Left colon (tissue), 2 donors: Measurements from ENCODE around the gene CYP19A1. TPM values are rescaled to one million over a fixed set of nuclear protein-coding genes. Genes with fewer than 3 reads are reported as not detected.
A peak's percentile ranks its signal among the peaks of the same experiment; 100 is the strongest.
"Not testable (repeated sequence)": the region's sequence is repeated elsewhere in the genome, so short reads cannot be mapped to it uniquely, and the experiment has no call there.

Experiments used
- ATAC-seq: fragments of 200-7000 bp; cut with Tn5 transposase; one replicate; pipeline ENCODE4 v1.9.1; 2020; ENCODE audit warnings: mild to moderate bottlenecking, moderate library complexity
- DNase-seq, 2 donors: peaks; one replicate each; pipeline ENCODE4 v3.0.0-alpha.2; 2020
- intact Hi-C, 2 donors: fragments of 100-400 bp; cut with DNase I in 1 of 2; cut with micrococcal nuclease in 1 of 2; formaldehyde crosslinking; loops; one replicate each; pipeline versions ENCODE4 v1.11.2 to v1.14.0; 2022; cut with DNase I, micrococcal nuclease
- total RNA-seq, 2 donors: library from RNA; stranded (reverse); fragmentation: NEBNext Ultra II Directional; extraction: Animal tissue kit (Norgen Biotek cat#: 25700); gene quantifications; one replicate each; pipeline ENCODE4 v1.2.1, GENCODE V29; 2021
- donor health status: DM: no; HTN: no; CAD: no.
- donor health status: DM: yes; HTN: yes; CAD: no.

The CYP19A1 gene
- total RNA-seq, 2 donors from 2014 or later: 0.22 TPM; not detected in 1

- intact Hi-C loops: no loop called here
- peak; percentile 41 to 76 for DNase-seq
- ATAC-seq: peak; percentile 93
Observed at GRCh38 chr15:51281368-51281967, 56.9 kb downstream of the CYP19A1 start.

GRCh38 chr15:51280838-51281237 lies 57.6 kb downstream of the CYP19A1 start:
- DNase-seq: no peak
- intact Hi-C loops: no loop called here
- ATAC-seq: no peak

DNA sequence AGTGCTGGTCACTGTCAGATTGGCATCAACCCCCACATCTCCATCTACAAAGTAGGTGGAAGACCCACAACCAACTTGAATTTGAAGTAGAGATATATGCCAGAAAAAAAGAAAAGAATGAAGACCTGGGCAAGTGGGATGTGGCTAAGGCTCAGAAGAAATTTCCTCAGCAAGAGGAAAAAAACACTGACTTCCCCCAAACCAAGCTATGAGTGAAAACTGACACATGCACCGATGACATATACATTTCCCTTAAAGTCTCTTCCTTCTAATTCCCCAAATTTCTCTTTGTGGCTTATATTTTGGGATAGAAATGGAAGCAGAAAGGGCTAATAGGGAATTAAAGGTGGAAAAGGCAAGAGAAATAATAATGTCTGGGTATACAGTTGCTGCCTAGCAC lies 59.0 kb downstream of the CYP19A1 start:
- intact Hi-C loops: no loop called here
- no peak for DNase-seq
- ATAC-seq: no peak

DNA sequence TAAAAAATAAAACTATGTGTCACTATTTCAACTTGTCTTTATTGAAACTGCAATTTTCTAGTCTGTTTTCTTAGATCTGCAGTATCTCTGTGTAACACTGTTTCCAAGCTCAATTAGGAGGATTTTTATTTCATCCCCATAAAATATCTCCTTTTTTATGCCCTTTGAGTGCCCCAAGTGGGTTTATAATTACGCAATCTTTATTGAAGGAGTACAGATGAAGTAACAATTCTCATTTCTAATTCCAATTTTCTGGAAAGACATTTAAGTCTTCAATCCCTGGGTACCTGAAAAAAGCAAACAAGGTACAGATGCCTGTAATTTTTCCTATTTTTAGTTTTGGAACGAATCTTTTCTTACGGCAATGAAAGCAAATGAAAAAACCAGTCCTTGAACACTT lies 61.3 kb downstream of the CYP19A1 start:
- intact Hi-C loops: no loop called here
- no peak for DNase-seq
- ATAC-seq: no peak

- ATAC-seq (no peak), DNase-seq (no peak)
- intact Hi-C loops: no loop called here
Observed at GRCh38 chr15:51274956-51275355, 63.4 kb downstream of the CYP19A1 start.

DNA sequence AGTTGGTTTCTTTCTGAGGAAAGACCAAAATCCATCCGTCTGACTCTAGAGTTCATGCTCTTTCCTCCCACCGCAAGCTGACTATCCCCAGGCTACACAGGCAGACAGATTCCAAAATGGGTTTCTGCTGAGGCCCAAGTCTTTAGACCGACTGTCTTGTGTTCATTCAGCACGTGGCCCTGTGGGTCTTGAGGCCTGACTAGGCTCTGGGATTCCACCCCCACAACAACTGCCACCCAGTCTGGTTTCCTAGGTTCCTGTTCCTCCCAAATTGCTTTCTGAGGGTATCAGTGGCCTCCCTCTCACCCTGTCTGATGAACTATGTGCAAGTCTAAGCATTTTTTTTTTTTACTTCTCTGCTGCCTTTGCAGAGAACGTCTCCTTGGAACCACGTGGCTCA lies 67.7 kb downstream of the CYP19A1 start:
- no peak for ATAC-seq

GRCh38 chr15:51269496-51269895 lies 68.9 kb downstream of the CYP19A1 start:
- ATAC-seq (no peak), DNase-seq (no peak)
- intact Hi-C loops: no loop called here

More for the DNA sequence above, 67.7 kb downstream of the CYP19A1 start:
- intact Hi-C loops: no loop called here
- DNase-seq: no peak

DNA sequence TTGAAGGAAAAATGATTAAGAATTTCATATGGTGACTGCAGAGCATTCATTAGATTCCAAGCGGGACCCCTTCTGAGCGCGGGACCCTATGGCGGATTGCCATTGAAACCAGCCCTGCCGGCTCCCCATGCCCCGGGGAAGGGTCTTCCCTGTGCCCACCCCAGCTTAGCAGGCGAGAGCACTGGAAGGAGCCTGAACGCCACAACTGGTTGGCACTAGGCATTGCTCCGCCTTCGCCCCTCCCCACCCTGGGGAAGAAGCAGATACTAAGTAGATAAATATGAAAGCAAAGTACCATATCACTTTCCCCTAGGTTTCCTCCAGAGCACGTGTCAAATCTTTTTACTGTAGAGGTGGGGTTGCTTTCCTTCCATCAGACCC lies 70.7 kb downstream of the CYP19A1 start:
- DNase-seq (peak in 1 of 2 donors; percentile 23), ATAC-seq (peak; percentile 59)
- intact Hi-C loops: no loop called here

DNA sequence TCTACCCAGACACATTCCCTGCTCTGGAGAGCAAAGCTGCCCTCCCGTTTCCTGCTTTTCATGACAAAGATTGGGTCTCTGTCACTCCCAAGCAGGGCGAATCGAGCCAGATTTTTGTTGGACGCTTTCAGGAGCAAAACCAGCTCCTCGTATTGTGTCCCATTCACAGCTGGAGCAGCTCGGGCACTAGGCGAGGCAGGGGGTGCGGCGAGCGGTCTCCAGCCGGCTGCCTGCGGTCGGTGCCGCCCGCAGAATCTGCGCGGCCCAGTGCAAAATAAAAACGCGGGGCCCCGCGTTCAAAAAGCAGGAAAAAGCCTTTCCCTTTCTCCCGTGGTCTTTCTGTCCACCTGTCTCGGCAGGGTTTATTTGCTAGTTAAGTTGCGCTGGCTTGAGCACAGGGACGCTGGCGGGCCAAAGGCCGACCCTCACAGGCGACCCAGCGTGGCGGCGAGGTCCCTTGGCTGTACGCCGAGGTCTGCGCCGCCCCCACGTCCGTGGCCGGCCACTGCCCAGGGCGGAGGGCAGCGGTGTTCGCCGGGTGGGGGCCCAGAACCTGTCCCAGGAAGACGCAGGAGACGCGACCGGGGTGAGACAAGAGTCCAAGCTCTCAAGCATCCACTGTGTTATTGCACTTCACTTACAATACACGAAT lies 71.2 kb downstream of the CYP19A1 start:
- DNase-seq (no peak), ATAC-seq (peak; percentile 50)
- intact Hi-C loops: no loop called here

- ATAC-seq (no peak), DNase-seq (no peak)
- intact Hi-C loops: no loop called here
Observed at GRCh38 chr15:51266656-51267050, 71.7 kb downstream of the CYP19A1 start.

- DNase-seq (no peak), ATAC-seq (no peak)
- intact Hi-C loops: no loop called here
Observed at GRCh38 chr15:51265037-51265555, 73.3 kb downstream of the CYP19A1 start.

GRCh38 chr15:51263726-51264125 lies 74.7 kb downstream of the CYP19A1 start:
- intact Hi-C loops: no loop called here
- DNase-seq: no peak
- no peak for ATAC-seq

DNA sequence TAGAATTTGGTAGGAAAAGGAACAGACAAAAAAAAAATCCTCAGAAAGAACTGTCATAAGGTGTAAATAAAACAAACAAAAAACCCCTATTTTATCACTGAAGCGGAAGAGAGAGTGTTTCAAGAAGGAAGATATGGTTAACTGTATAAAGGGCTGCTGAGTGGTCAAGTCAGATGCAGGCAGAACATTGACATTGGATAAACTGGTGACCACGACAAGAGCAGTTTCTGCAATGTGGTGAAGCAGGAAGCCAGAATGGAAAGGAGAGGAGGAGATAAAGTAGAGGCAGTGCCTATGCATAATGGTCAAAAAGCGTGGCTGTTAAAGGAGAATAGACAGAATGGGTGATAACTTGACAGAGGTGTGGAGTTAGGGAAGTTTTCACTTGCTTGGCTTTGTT lies 75.3 kb downstream of the CYP19A1 start:
- intact Hi-C loops: no loop called here
- ATAC-seq (no peak), DNase-seq (no peak)

DNA sequence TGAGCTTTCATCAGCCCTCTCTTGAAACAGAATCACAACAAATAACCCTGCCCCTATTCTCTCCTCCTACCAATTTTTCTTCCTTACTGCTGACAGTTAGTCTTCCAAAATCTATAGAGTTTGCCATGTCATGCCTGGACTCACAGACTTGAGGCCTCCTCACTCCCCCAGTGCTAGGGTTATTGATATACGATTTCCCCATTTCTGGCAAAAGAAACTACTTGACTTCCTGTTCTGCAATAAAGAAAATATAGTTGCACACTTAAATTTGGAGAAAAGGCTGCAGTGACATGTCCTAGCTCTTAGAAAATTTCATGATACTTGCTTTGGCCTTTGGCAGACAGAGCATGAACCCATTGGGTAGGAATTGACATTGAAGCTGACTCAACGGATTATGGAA lies 75.9 kb downstream of the CYP19A1 start:
- ATAC-seq: no peak
- intact Hi-C loops: no loop called here

GRCh38 chr15:51261113-51261512 lies 77.3 kb downstream of the CYP19A1 start:
- DNase-seq, intact Hi-C loops, ATAC-seq: not testable (repeated sequence)

More for the DNA sequence above, 75.9 kb downstream of the CYP19A1 start:
- DNase-seq: no peak

GRCh38 chr15:51260202-51260601 lies 78.2 kb downstream of the CYP19A1 start:
- no peak for DNase-seq
- intact Hi-C loops: no loop called here
- no peak for ATAC-seq

GRCh38 chr15:51255533-51255932 lies 82.9 kb downstream of the CYP19A1 start:
- intact Hi-C loops: no loop called here
- DNase-seq (no peak), ATAC-seq (no peak)

- no peak for ATAC-seq
- intact Hi-C loops: no loop called here
- DNase-seq: no peak
Observed at GRCh38 chr15:51253366-51253765, 85.0 kb downstream of the CYP19A1 start.

GRCh38 chr15:51252671-51253070 lies 85.7 kb downstream of the CYP19A1 start:
- no peak for ATAC-seq

GRCh38 chr15:51251556-51251955 lies 86.8 kb downstream of the CYP19A1 start:
- intact Hi-C loops: no loop called here

More at GRCh38 chr15:51252671-51253070, 85.7 kb downstream of the CYP19A1 start:
- DNase-seq: no peak
- intact Hi-C loops: no loop called here

More at GRCh38 chr15:51251556-51251955, 86.8 kb downstream of the CYP19A1 start:
- no peak for DNase-seq
- no peak for ATAC-seq
